K562 (cell line): ENCODE measurements around the gene MEOX1. TPM values are rescaled to one million over a fixed set of nuclear protein-coding genes. Genes with fewer than 3 reads are reported as not detected.

ENCODE experiments used
- ATAC-seq: fragments of 200-7000 bp; cut with Tn5 transposase; 3 replicates; pipeline ENCODE4 v1.9.1; 2020; ENCODE audit warnings: moderate library complexity
- BruUV-seq: library from RNA; stranded (reverse); fragments of 400-500 nt; replicated peaks from 2 replicates; lab custom pipeline; 2021; lab: Mats Ljungman, UMichigan
- CTCF ChIA-PET: fragments of 300-600 bp; formaldehyde crosslinking; extraction: SDS; loops from one replicate; lab custom pipeline; 2021; ENCODE audit warnings: low intra/inter-chr PET ratio; lab: Yijun Ruan, JAX
- POLR2A ChIA-PET: fragments of 300-600, 350-650 bp; sonication (Branson Sonifier 250); formaldehyde crosslinking; extraction: SDS; loops from one replicate; lab custom pipeline; 2021; ENCODE audit warnings: antibody characterized with exemption, inconsistent platforms; lab: Yijun Ruan, JAX
- DNase-seq, 4 experiments: peaks; one replicate each; pipeline versions ENCODE4 v3.0.0 to v3.0.0-alpha.2; 2011 to 2018; ENCODE audit warnings: low spot score in 3 of 4, mixed read lengths in 3 of 4; ENCODE audit errors: extremely low read depth in 1 of 4
- FAIRE-seq: peaks from 2 replicates; lab custom pipeline; 2011; peaks lifted over from hg19 to GRCh38; lab: Jason Lieb, UNC
- H2AFZ ChIP-seq: 2 replicates; pipeline ENCODE4 v1.6.0; 2011; ENCODE audit warnings: low read depth, low read length, control low read depth, inconsistent platforms
- H3K27ac ChIP-seq: fragments of 200-600 bp; 3 replicates; pipeline ENCODE4 v1.8.0; 2011; ENCODE audit warnings: low read depth, mild to moderate bottlenecking, control low read depth, inconsistent platforms, low read length, moderate library complexity, mixed read lengths; ENCODE audit errors: extremely low read depth
- H3K27me3 ChIP-seq, 2 experiments: fragments of 300-600 bp in 1 of 2; 2 replicates in 1 of 2; 3 replicates in 1 of 2; pipeline versions ENCODE4 v1.6.0 to v1.8.0; 2011; ENCODE audit warnings: inconsistent platforms in 2 of 2, low read length in 2 of 2, mild to moderate bottlenecking in 1 of 2, mixed read lengths in 1 of 2, moderate library complexity in 1 of 2; ENCODE audit not compliant: control insufficient read depth in 2 of 2, insufficient read depth in 2 of 2
- H3K36me3 ChIP-seq: fragments of 300-600 bp; 3 replicates; pipeline ENCODE4 v1.8.0; 2011; ENCODE audit warnings: mild to moderate bottlenecking, low read length, inconsistent platforms; ENCODE audit not compliant: control insufficient read depth, insufficient read depth
- H3K4me1 ChIP-seq, 2 experiments: fragments of 200-600 bp in 1 of 2; replicated peaks in 1 of 2; 2 replicates in 1 of 2; 3 replicates in 1 of 2; pipeline versions ENCODE4 v1.5.1 to v1.8.0; 2011; ENCODE audit warnings: inconsistent platforms in 2 of 2, low read length in 2 of 2, mild to moderate bottlenecking in 1 of 2, mixed read lengths in 1 of 2, moderate library complexity in 1 of 2; ENCODE audit not compliant: control insufficient read depth in 2 of 2, insufficient read depth in 2 of 2
- H3K4me2 ChIP-seq: 2 replicates; pipeline ENCODE4 v1.6.1; 2011; ENCODE audit warnings: low read length, control low read depth, inconsistent platforms, mixed read lengths; ENCODE audit not compliant: insufficient read depth
- H3K4me3 ChIP-seq: fragments of 200-600 bp; sonication (generic), shearing (Covaris generic); 2 replicates; pipeline ENCODE4 v1.5.1; 2016; ENCODE audit warnings: control low read depth, inconsistent platforms
- H3K79me2 ChIP-seq: fragments of 200-600 bp; 3 replicates; pipeline ENCODE4 v1.8.0; 2011; ENCODE audit warnings: low read length, inconsistent platforms; ENCODE audit not compliant: control insufficient read depth, insufficient read depth
- H3K9ac ChIP-seq, 2 experiments: 2 replicates each; pipeline versions ENCODE4 v1.6.0 to v1.6.1; 2011; ENCODE audit warnings: low read depth in 2 of 2, low read length in 2 of 2, control low read depth in 1 of 2, inconsistent platforms in 1 of 2, mild to moderate bottlenecking in 1 of 2, mixed read lengths in 1 of 2; ENCODE audit not compliant: insufficient read depth in 1 of 2
- H3K9me1 ChIP-seq: one replicate; pipeline ENCODE4 v1.6.0; 2011; ENCODE audit warnings: inconsistent platforms, mild to moderate bottlenecking, low read length, moderate library complexity; ENCODE audit not compliant: control insufficient read depth, insufficient read depth
- H3K9me3 ChIP-seq: replicated peaks from 2 replicates; pipeline ENCODE4 v1.5.1; 2011; ENCODE audit warnings: low read depth, low read length, inconsistent platforms; ENCODE audit not compliant: control insufficient read depth, insufficient read depth
- H4K20me1 ChIP-seq: replicated peaks from 2 replicates; pipeline ENCODE4 v1.6.1; 2011; ENCODE audit warnings: low read length, inconsistent platforms, mixed read lengths; ENCODE audit not compliant: control insufficient read depth, insufficient read depth
- BDP1 ChIP-seq: IDR thresholded peaks from 3 replicates; pipeline ENCODE4 v1.6.1; 2011; ENCODE audit not compliant: insufficient read length, insufficient read depth
- ID3 ChIP-seq, 2 experiments: fragments of 250-450 bp in 1 of 2; fragments of 450-650 bp in 1 of 2; sonication (Bioruptor Pico) in 1 of 2; IDR thresholded peaks; 2 replicates each; pipeline versions ENCODE4 v1.6.1 to v1.8.0; 2016 to 2021; ENCODE audit warnings: mild to moderate bottlenecking in 2 of 2, moderate library complexity in 2 of 2, missing compliant biosample characterization in 1 of 2, missing genetic modification characterization in 1 of 2
- NR0B1 ChIP-seq: fragments of 450-650 bp; IDR thresholded peaks from one replicate; pipeline ENCODE4 v1.6.1; 2018; ENCODE audit warnings: mild to moderate bottlenecking, moderate library complexity; ENCODE audit not compliant: partially characterized antibody
- PATZ1 ChIP-seq: fragments of 250-450 bp; sonication (Bioruptor Pico); IDR thresholded peaks from 2 replicates; pipeline ENCODE4 v1.5.0; 2020; ENCODE audit warnings: mild to moderate bottlenecking, borderline replicate concordance
- RBBP5 ChIP-seq: fragments of 200-600 bp; sonication (generic); IDR thresholded peaks from 2 replicates; pipeline ENCODE4 v1.6.1; 2012; ENCODE audit warnings: borderline replicate concordance, mild to moderate bottlenecking, low read length, control low read depth, inconsistent platforms; ENCODE audit not compliant: insufficient read depth, poor library complexity, severe bottlenecking
- TFAM ChIP-seq: fragments of 250-450 bp; sonication (Bioruptor Pico); conservative IDR thresholded peaks from 2 replicates; pipeline ENCODE4 v1.5.0; 2021; ENCODE audit warnings: mild to moderate bottlenecking, moderate library complexity
- THRAP3 ChIP-seq: fragments of 450-650 bp; IDR thresholded peaks from 2 replicates; pipeline ENCODE4 v1.6.1; 2016; ENCODE audit warnings: mild to moderate bottlenecking, inconsistent platforms, borderline replicate concordance
- WGBS: fragments of 100-300 bp; shearing (Covaris generic); methylation state at CpG from one replicate; pipeline ENCODE4 v1.1.6; 2016; ENCODE audit warnings: low coverage, mixed read lengths; ENCODE audit not compliant: insufficient coverage; ENCODE audit errors: missing lambda C conversion rate; 5-methylcytosine and 5-hydroxymethylcytosine counted together
- in situ Hi-C: fragments of 300-500 bp; cut with MboI; formaldehyde crosslinking; loops from 4 replicates; pipeline ENCODE4 v1.15.0; 2018; ENCODE audit warnings: inconsistent platforms, mixed read lengths
- intact Hi-C: fragments of 100-400 bp; cut with micrococcal nuclease; formaldehyde crosslinking; loops from 2 replicates; pipeline ENCODE4 v1.14.2; 2022
- polyA plus RNA-seq, 8 experiments: library from polyadenylated mRNA; depleted of rRNA in 4 of 8; stranded (reverse) in 5 of 8; unstranded in 3 of 8; fragments of >200 nt; fragmentation: Nextera tagmentation in 2 of 8; fragmentation: Illumina TruSeq in 1 of 8; extraction: Ambion mirVana in 2 of 8; extraction: Trizol in 1 of 8; gene quantifications; 2 replicates each; pipeline versions ENCODE4 v1.2.1 to v1.2.3, GENCODE V29; 2011 to 2014; ENCODE audit warnings: inconsistent platforms in 1 of 8, missing spikeins in 1 of 8
- total RNA-seq, 7 experiments: library from RNA; depleted of rRNA in 6 of 7; stranded (reverse); fragments of >200 nt in 6 of 7; fragmentation: Illumina TruSeq in 2 of 7; extraction: Trizol in 2 of 7; gene quantifications; 2 replicates each; pipeline versions ENCODE4 v1.2.1 to v1.2.3, GENCODE V29; 2011 to 2021; ENCODE audit warnings: low replicate concordance in 1 of 7

The MEOX1 gene
- total and polyA plus RNA-seq, 9 of the 15 experiments (the other 6 are each of a cell fraction or from before 2014, with no cell fraction given), result not detected

- no peak overlapping the region for H3K4me3 ChIP-seq
- 12% methylated on average over 9 of the region's 9 CpGs for WGBS
- in situ Hi-C loops, result no loop called here
- TF ChIP-seq NR0B1 (no peak), THRAP3 (no peak), RBBP5 (no peak)
- no TSS peak for BruUV-seq
- H2AFZ ChIP-seq, result no peak overlapping the region
- ChIA-PET CTCF (no interaction called here), POLR2A (no interaction called here)
- no peaks in the 10 kb centered on the region for H4K20me1 ChIP-seq
- peaks cover 0 to 8% of the 10 kb centered on the region in 2 experiments; a peak in 1 of 5 replicates for H3K4me1 ChIP-seq
- ATAC-seq, result no peak
- intact Hi-C loops, result no loop called here
- no peak for FAIRE-seq
- no peaks in the 10 kb centered on the region for H3K79me2 ChIP-seq
- H3K9ac ChIP-seq, result no peak overlapping the region
- H3K4me2 ChIP-seq, result no peak overlapping the region
- H3K27ac ChIP-seq, result no peak overlapping the region
- H3K9me1 ChIP-seq, result no peaks in the 10 kb centered on the region
- peaks cover 12 to 30% of the 10 kb centered on the region in 2 experiments; a peak in 4 of 5 replicates for H3K27me3 ChIP-seq
- no peak for DNase-seq
- no peaks in the 10 kb centered on the region for H3K36me3 ChIP-seq
- no peaks in the 10 kb centered on the region for H3K9me3 ChIP-seq
Measured at GRCh38 chr17:43620147-43620546, 41.6 kb downstream of the MEOX1 start.

- no peak overlapping the region for H3K9ac ChIP-seq
- in situ Hi-C loops (no loop called here), intact Hi-C loops (no loop called here)
- BruUV-seq, result no TSS peak
- no peak for FAIRE-seq
- no peaks in the 10 kb centered on the region for H3K9me1 ChIP-seq
- no peaks in the 10 kb centered on the region for H4K20me1 ChIP-seq
- H3K4me3 ChIP-seq, result no peak overlapping the region
- H3K36me3 ChIP-seq, result no peaks in the 10 kb centered on the region
- DNase-seq, result no peak
- H3K4me2 ChIP-seq, result no peak overlapping the region
- H3K27ac ChIP-seq, result no peak overlapping the region
- H3K27me3 ChIP-seq, result peaks cover 15 to 30% of the 10 kb centered on the region in 2 experiments; a peak in 4 of 5 replicates
- peaks cover 0 to 11% of the 10 kb centered on the region in 2 experiments; a peak in 1 of 5 replicates for H3K4me1 ChIP-seq
- WGBS, result 0% methylated on average over 5 of the region's 5 CpGs
- ATAC-seq, result no peak
- H2AFZ ChIP-seq, result no peak overlapping the region
- no peaks in the 10 kb centered on the region for H3K79me2 ChIP-seq
- H3K9me3 ChIP-seq, result no peaks in the 10 kb centered on the region
- POLR2A ChIA-PET, result no interaction called here
- CTCF ChIA-PET, result no interaction called here
- TF ChIP-seq TFAM (CRISPR knock-in tag) (no peak), BDP1 (no peak), ID3 (CRISPR knock-in tag; IDR thresholded peaks at IDR 0.05) (no peak), ID3 (tag; IDR thresholded peaks at IDR 0.05) (no peak), PATZ1 (CRISPR knock-in tag) (no peak), RBBP5 (no peak)
Measured at GRCh38 chr17:43619705-43620104, 42.0 kb downstream of the MEOX1 start.
